K562 (cell line): ENCODE data around the gene SPRING1. TPM values are rescaled to one million over a fixed set of nuclear protein-coding genes. Genes with fewer than 3 reads are reported as not detected.

Experiments used
- ATAC-seq: fragments of 200-7000 bp; cut with Tn5 transposase; 3 replicates; pipeline ENCODE4 v1.9.1; 2020; ENCODE audit warnings: moderate library complexity
- BruUV-seq: library from RNA; stranded (reverse); fragments of 400-500 nt; replicated peaks from 2 replicates; lab custom pipeline; 2021; lab: Mats Ljungman, UMichigan
- CTCF ChIA-PET: fragments of 300-600 bp; formaldehyde crosslinking; extraction: SDS; loops from one replicate; lab custom pipeline; 2021; ENCODE audit warnings: low intra/inter-chr PET ratio; lab: Yijun Ruan, JAX
- POLR2A ChIA-PET: fragments of 300-600, 350-650 bp; sonication (Branson Sonifier 250); formaldehyde crosslinking; extraction: SDS; loops from one replicate; lab custom pipeline; 2021; ENCODE audit warnings: antibody characterized with exemption, inconsistent platforms; lab: Yijun Ruan, JAX
- DNase-seq, 4 experiments: peaks; one replicate each; pipeline versions ENCODE4 v3.0.0 to v3.0.0-alpha.2; 2011 to 2018; ENCODE audit warnings: low spot score in 3 of 4, mixed read lengths in 3 of 4; ENCODE audit errors: extremely low read depth in 1 of 4
- FAIRE-seq: peaks from 2 replicates; lab custom pipeline; 2011; peaks lifted over from hg19 to GRCh38; lab: Jason Lieb, UNC
- H2AFZ ChIP-seq: 2 replicates; pipeline ENCODE4 v1.6.0; 2011; ENCODE audit warnings: low read depth, low read length, control low read depth, inconsistent platforms
- H3K27ac ChIP-seq: fragments of 200-600 bp; 3 replicates; pipeline ENCODE4 v1.8.0; 2011; ENCODE audit warnings: low read depth, mild to moderate bottlenecking, control low read depth, inconsistent platforms, low read length, moderate library complexity, mixed read lengths; ENCODE audit errors: extremely low read depth
- H3K27me3 ChIP-seq, 2 experiments: fragments of 300-600 bp in 1 of 2; 2 replicates in 1 of 2; 3 replicates in 1 of 2; pipeline versions ENCODE4 v1.6.0 to v1.8.0; 2011; ENCODE audit warnings: inconsistent platforms in 2 of 2, low read length in 2 of 2, mild to moderate bottlenecking in 1 of 2, mixed read lengths in 1 of 2, moderate library complexity in 1 of 2; ENCODE audit not compliant: control insufficient read depth in 2 of 2, insufficient read depth in 2 of 2
- H3K36me3 ChIP-seq: fragments of 300-600 bp; 3 replicates; pipeline ENCODE4 v1.8.0; 2011; ENCODE audit warnings: mild to moderate bottlenecking, low read length, inconsistent platforms; ENCODE audit not compliant: control insufficient read depth, insufficient read depth
- H3K4me1 ChIP-seq, 2 experiments: fragments of 200-600 bp in 1 of 2; replicated peaks in 1 of 2; 2 replicates in 1 of 2; 3 replicates in 1 of 2; pipeline versions ENCODE4 v1.5.1 to v1.8.0; 2011; ENCODE audit warnings: inconsistent platforms in 2 of 2, low read length in 2 of 2, mild to moderate bottlenecking in 1 of 2, mixed read lengths in 1 of 2, moderate library complexity in 1 of 2; ENCODE audit not compliant: control insufficient read depth in 2 of 2, insufficient read depth in 2 of 2
- H3K4me2 ChIP-seq: 2 replicates; pipeline ENCODE4 v1.6.1; 2011; ENCODE audit warnings: low read length, control low read depth, inconsistent platforms, mixed read lengths; ENCODE audit not compliant: insufficient read depth
- H3K4me3 ChIP-seq: fragments of 200-600 bp; sonication (generic), shearing (Covaris generic); 2 replicates; pipeline ENCODE4 v1.5.1; 2016; ENCODE audit warnings: control low read depth, inconsistent platforms
- H3K79me2 ChIP-seq: fragments of 200-600 bp; 3 replicates; pipeline ENCODE4 v1.8.0; 2011; ENCODE audit warnings: low read length, inconsistent platforms; ENCODE audit not compliant: control insufficient read depth, insufficient read depth
- H3K9ac ChIP-seq, 2 experiments: 2 replicates each; pipeline versions ENCODE4 v1.6.0 to v1.6.1; 2011; ENCODE audit warnings: low read depth in 2 of 2, low read length in 2 of 2, control low read depth in 1 of 2, inconsistent platforms in 1 of 2, mild to moderate bottlenecking in 1 of 2, mixed read lengths in 1 of 2; ENCODE audit not compliant: insufficient read depth in 1 of 2
- H3K9me1 ChIP-seq: one replicate; pipeline ENCODE4 v1.6.0; 2011; ENCODE audit warnings: inconsistent platforms, mild to moderate bottlenecking, low read length, moderate library complexity; ENCODE audit not compliant: control insufficient read depth, insufficient read depth
- H3K9me3 ChIP-seq: replicated peaks from 2 replicates; pipeline ENCODE4 v1.5.1; 2011; ENCODE audit warnings: low read depth, low read length, inconsistent platforms; ENCODE audit not compliant: control insufficient read depth, insufficient read depth
- H4K20me1 ChIP-seq: replicated peaks from 2 replicates; pipeline ENCODE4 v1.6.1; 2011; ENCODE audit warnings: low read length, inconsistent platforms, mixed read lengths; ENCODE audit not compliant: control insufficient read depth, insufficient read depth
- CREM ChIP-seq: IDR thresholded peaks from 2 replicates; pipeline ENCODE4 v1.6.1; 2014; ENCODE audit warnings: antibody characterized with exemption, low read depth
- KHSRP ChIP-seq: fragments of 450-650 bp; IDR thresholded peaks from 2 replicates; pipeline ENCODE4 v1.6.1; 2017
- MEIS2 ChIP-seq: fragments of 450-650 bp; IDR thresholded peaks from 2 replicates; pipeline ENCODE4 v1.6.1; 2014; ENCODE audit warnings: mild to moderate bottlenecking; ENCODE audit not compliant: partially characterized antibody
- NFIC ChIP-seq: fragments of 450-650 bp; IDR thresholded peaks from 2 replicates; pipeline ENCODE4 v1.6.1; 2017; ENCODE audit warnings: mild to moderate bottlenecking, inconsistent platforms
- PPARD ChIP-seq: fragments of 250-450 bp; sonication (Bioruptor Pico); IDR thresholded peaks from 2 replicates; pipeline ENCODE4 v1.8.0; 2022; ENCODE audit warnings: inconsistent platforms, mild to moderate bottlenecking, moderate library complexity
- WGBS: fragments of 100-300 bp; shearing (Covaris generic); methylation state at CpG from one replicate; pipeline ENCODE4 v1.1.6; 2016; ENCODE audit warnings: low coverage, mixed read lengths; ENCODE audit not compliant: insufficient coverage; ENCODE audit errors: missing lambda C conversion rate; 5-methylcytosine and 5-hydroxymethylcytosine counted together
- in situ Hi-C: fragments of 300-500 bp; cut with MboI; formaldehyde crosslinking; loops from 4 replicates; pipeline ENCODE4 v1.15.0; 2018; ENCODE audit warnings: inconsistent platforms, mixed read lengths
- intact Hi-C: fragments of 100-400 bp; cut with micrococcal nuclease; formaldehyde crosslinking; loops from 2 replicates; pipeline ENCODE4 v1.14.2; 2022
- polyA plus RNA-seq, 8 experiments: library from polyadenylated mRNA; depleted of rRNA in 4 of 8; stranded (reverse) in 5 of 8; unstranded in 3 of 8; fragments of >200 nt; fragmentation: Nextera tagmentation in 2 of 8; fragmentation: Illumina TruSeq in 1 of 8; extraction: Ambion mirVana in 2 of 8; extraction: Trizol in 1 of 8; gene quantifications; 2 replicates each; pipeline versions ENCODE4 v1.2.1 to v1.2.3, GENCODE V29; 2011 to 2014; ENCODE audit warnings: inconsistent platforms in 1 of 8, missing spikeins in 1 of 8
- total RNA-seq, 7 experiments: library from RNA; depleted of rRNA in 6 of 7; stranded (reverse); fragments of >200 nt in 6 of 7; fragmentation: Illumina TruSeq in 2 of 7; extraction: Trizol in 2 of 7; gene quantifications; 2 replicates each; pipeline versions ENCODE4 v1.2.1 to v1.2.3, GENCODE V29; 2011 to 2021; ENCODE audit warnings: low replicate concordance in 1 of 7
- TF ChIP-seq, protein P1 (sequence below): IDR thresholded peaks from 2 replicates; pipeline ENCODE4 v1.6.1; 2014; ENCODE audit warnings: antibody characterized with exemption
- TF ChIP-seq, protein P2 (sequence below), 3 experiments: IDR thresholded peaks in 2 of 3; conservative IDR thresholded peaks in 1 of 3; 2 replicates each; pipeline ENCODE4 v1.5.1; 2011 to 2012; ENCODE audit warnings: low read length in 3 of 3, mild to moderate bottlenecking in 3 of 3, control low read depth in 2 of 3, improper control_type of control experiment in 1 of 3, inconsistent platforms in 1 of 3, low read depth in 1 of 3, mixed read lengths in 1 of 3, moderate library complexity in 1 of 3; ENCODE audit not compliant: insufficient read depth in 2 of 3

Gene SPRING1
- total and polyA plus RNA-seq, 9 of the 15 experiments (the other 6 are each of a cell fraction or from before 2014, with no cell fraction given), result 1.1 to 20.0 (median 8.0) TPM

DNA sequence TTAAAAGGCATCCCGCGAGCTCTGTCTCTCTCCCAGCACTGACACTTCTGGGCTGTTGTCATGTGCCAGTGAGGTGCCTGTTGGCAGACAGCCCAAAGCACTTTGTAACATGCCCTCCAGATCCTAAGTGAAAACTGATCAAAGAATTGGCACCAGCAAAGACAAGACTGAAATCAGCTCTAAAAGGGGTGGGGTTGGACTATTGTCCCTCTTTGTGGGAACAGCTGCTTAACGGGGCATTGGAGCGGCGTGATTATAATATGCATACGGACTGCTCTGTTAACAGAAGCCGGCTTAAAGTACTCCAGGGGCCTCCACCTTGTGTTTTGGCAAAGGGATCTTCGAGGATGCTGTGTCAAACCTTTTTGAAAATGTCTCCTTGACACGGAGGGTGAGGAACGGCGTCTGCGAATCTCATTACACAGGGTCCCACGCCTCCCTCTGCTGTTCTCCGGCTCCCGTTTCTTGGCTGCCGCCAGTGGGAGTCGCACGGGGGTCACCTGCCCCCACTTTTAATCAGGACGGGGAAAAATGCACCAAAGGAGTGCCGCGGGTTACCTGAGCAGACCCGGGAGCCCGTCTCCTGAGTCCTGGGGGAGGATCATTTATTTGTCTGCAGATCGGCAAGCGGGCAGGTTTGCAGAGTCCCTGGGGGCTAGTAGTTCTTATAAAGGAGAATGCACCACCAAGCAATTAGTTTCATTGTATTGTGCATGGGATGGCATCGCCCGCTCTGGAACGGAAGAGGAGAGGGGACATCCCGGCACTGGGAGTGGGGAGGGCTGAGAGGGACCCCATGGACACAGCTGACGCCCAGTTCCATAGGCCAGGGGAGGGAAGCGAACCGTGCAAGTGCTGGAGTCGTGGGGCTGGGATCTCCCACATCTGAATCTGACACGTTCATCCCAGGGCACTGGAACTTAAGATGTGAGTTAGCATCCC is 44.3 kb downstream of the SPRING1 start:
- BruUV-seq, result no TSS peak
- in situ Hi-C loops, result loop anchor here (25.0 kb wide), 1 partner anchor 706 kb away; no protein-coding TSS in a partner anchor
- Histone ChIP-seq H3K36me3 (no peaks in the 10 kb centered on the region), H3K4me2 (no peak overlapping the region), H2AFZ (no peak overlapping the region), H3K27me3 (peaks cover 46 to 57% of the 10 kb centered on the region in 2 experiments), H3K4me3 (no peak overlapping the region), H3K9ac (peak overlapping the region in 1 of 2 experiments; percentile 1; a peak in 1 of 4 replicates), H3K27ac (no peak overlapping the region), H4K20me1 (peaks cover 4% of the 10 kb centered on the region; the same call in 1 of the 2 replicates), H3K4me1 (peaks cover 0 to 7% of the 10 kb centered on the region in 2 experiments; a peak in 1 of 5 replicates), H3K9me3 (no peaks in the 10 kb centered on the region), H3K79me2 (no peaks in the 10 kb centered on the region), H3K9me1 (no peaks in the 10 kb centered on the region)
- ChIA-PET POLR2A (interaction anchor here (0.8 kb wide), 1 partner anchor 13 kb away, joined by 3 read pairs; no protein-coding TSS in a partner anchor), CTCF (no interaction called here)
- DNase-seq, result peak in 2 of 4 experiments; percentile 20 to 25
- TF ChIP-seq, protein P1, sequence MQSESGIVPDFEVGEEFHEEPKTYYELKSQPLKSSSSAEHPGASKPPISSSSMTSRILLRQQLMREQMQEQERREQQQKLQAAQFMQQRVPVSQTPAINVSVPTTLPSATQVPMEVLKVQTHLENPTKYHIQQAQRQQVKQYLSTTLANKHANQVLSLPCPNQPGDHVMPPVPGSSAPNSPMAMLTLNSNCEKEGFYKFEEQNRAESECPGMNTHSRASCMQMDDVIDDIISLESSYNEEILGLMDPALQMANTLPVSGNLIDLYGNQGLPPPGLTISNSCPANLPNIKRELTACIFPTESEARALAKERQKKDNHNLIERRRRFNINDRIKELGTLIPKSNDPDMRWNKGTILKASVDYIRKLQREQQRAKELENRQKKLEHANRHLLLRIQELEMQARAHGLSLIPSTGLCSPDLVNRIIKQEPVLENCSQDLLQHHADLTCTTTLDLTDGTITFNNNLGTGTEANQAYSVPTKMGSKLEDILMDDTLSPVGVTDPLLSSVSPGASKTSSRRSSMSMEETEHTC, result no peak
- TF ChIP-seq KHSRP, result no peak
- 0 out of 2 replicates have a peak, but pooled peaks have one; percentile 5 for TF ChIP-seq NFIC
- TF ChIP-seq, protein P2, sequence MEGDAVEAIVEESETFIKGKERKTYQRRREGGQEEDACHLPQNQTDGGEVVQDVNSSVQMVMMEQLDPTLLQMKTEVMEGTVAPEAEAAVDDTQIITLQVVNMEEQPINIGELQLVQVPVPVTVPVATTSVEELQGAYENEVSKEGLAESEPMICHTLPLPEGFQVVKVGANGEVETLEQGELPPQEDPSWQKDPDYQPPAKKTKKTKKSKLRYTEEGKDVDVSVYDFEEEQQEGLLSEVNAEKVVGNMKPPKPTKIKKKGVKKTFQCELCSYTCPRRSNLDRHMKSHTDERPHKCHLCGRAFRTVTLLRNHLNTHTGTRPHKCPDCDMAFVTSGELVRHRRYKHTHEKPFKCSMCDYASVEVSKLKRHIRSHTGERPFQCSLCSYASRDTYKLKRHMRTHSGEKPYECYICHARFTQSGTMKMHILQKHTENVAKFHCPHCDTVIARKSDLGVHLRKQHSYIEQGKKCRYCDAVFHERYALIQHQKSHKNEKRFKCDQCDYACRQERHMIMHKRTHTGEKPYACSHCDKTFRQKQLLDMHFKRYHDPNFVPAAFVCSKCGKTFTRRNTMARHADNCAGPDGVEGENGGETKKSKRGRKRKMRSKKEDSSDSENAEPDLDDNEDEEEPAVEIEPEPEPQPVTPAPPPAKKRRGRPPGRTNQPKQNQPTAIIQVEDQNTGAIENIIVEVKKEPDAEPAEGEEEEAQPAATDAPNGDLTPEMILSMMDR (IDR thresholded peaks at IDR 0.05 in 2 of 3, conservative IDR thresholded peaks at IDR 0.05 in 1 of 3; ENCODE audit: insufficient read depth in 2 of 3, low read depth in 1 of 3, low read length in 3 of 3), result 0 out of 6 replicates have a peak, but pooled peaks of 2 of the 3 experiments have one; percentile 6 to 12
- no peak for TF ChIP-seq MEIS2
- no peak for TF ChIP-seq PPARD (CRISPR knock-in tag)
- no peak for TF ChIP-seq CREM
- no peak for FAIRE-seq
- WGBS, result 6% methylated on average over 32 of the region's 34 CpGs
- intact Hi-C loops, result loop anchor here (5.0 kb wide), 1 partner anchor 76 kb away; no protein-coding TSS in a partner anchor
- no peak for ATAC-seq
